DMS 273 (cell line): Measurements from ENCODE around the gene AAMP.

Experiments used
- DNase-seq: peaks from one replicate; lab custom pipeline; 2025; ENCODE audit not compliant: unreplicated experiment; lab: John Stamatoyannopoulos, UW

Gene AAMP

GRCh38 chr2:218224186-218224585 is 45.8 kb downstream of the AAMP start:
- no peak for DNase-seq

- DNase-seq = no peak
Observed at GRCh38 chr2:218223046-218223445, 46.9 kb downstream of the AAMP start.

- peak; percentile 32 for DNase-seq
Observed at GRCh38 chr2:218221000-218221399, 48.9 kb downstream of the AAMP start.

- DNase-seq = no peak
Observed at GRCh38 chr2:218219934-218220333, 50.0 kb downstream of the AAMP start.

GRCh38 chr2:218218268-218219185 is 51.4 kb downstream of the AAMP start:
- DNase-seq = peak; percentile 41

- DNase-seq = peak; percentile 66
Observed at GRCh38 chr2:218217360-218218267, 52.3 kb downstream of the AAMP start.

- peak; percentile 98 for DNase-seq
Observed at GRCh38 chr2:218216674-218217359, 53.1 kb downstream of the AAMP start, which contains the start of gene ARPC2. Gene ARPC2 (plus strand): TSS chr2:218217189. CDS start chr2:218217471, 282 bp downstream.

- DNase-seq = peak; percentile 26
Observed at GRCh38 chr2:218216336-218216673, 53.6 kb downstream of the AAMP start.
